GM19455 (cell line): ENCODE results near the gene PPP2R2C.

Source experiments
- ATAC-seq: cut with Tn5 transposase; IDR thresholded peaks from one replicate; pipeline ENCODE4 v1.9.1; 2021; ENCODE audit not compliant: unreplicated experiment

PPP2R2C gene

GRCh38 chr4:6494431-6495295, 22.2 kb upstream of the PPP2R2C start:
- no peak for ATAC-seq

GRCh38 chr4:6493658-6494304, 21.4 kb upstream of the PPP2R2C start:
- no peak for ATAC-seq

GRCh38 chr4:6492861-6493657, 20.6 kb upstream of the PPP2R2C start:
- ATAC-seq, result no peak

- ATAC-seq, result no peak
Measured at GRCh38 chr4:6492027-6492590, 19.7 kb upstream of the PPP2R2C start.

- no peak for ATAC-seq
Measured at GRCh38 chr4:6491235-6491634, 18.8 kb upstream of the PPP2R2C start.

- no peak for ATAC-seq
Measured at GRCh38 chr4:6489927-6490326, 17.5 kb upstream of the PPP2R2C start.

GRCh38 chr4:6487466-6487865, 15.1 kb upstream of the PPP2R2C start:
- no peak for ATAC-seq

- ATAC-seq, result no peak
Measured at GRCh38 chr4:6480534-6481088, 8.2 kb upstream of the PPP2R2C start.

GRCh38 chr4:6478546-6479220, 6.3 kb upstream of the PPP2R2C start:
- no peak for ATAC-seq

- no peak for ATAC-seq
Measured at GRCh38 chr4:6476893-6477292, 4.5 kb upstream of the PPP2R2C start.

- no peak for ATAC-seq
Measured at GRCh38 chr4:6475492-6476020, 3.1 kb upstream of the PPP2R2C start.

- no peak for ATAC-seq
Measured at GRCh38 chr4:6474705-6475457, 2.5 kb upstream of the PPP2R2C start.

GRCh38 chr4:6474053-6474568, 1.7 kb upstream of the PPP2R2C start:
- ATAC-seq, result no peak

GRCh38 chr4:6473264-6474052, 1.0 kb upstream of the PPP2R2C start:
- no peak for ATAC-seq

GRCh38 chr4:6472008-6472386, 417 bp downstream of the PPP2R2C start:
- ATAC-seq, result no peak

- ATAC-seq, result no peak
Measured at GRCh38 chr4:6471307-6472007, 957 bp downstream of the PPP2R2C start.

- no peak for ATAC-seq
Measured at GRCh38 chr4:6470502-6471306, 1.7 kb downstream of the PPP2R2C start.
